ENCODE results near the gene LSM11.

DNA sequence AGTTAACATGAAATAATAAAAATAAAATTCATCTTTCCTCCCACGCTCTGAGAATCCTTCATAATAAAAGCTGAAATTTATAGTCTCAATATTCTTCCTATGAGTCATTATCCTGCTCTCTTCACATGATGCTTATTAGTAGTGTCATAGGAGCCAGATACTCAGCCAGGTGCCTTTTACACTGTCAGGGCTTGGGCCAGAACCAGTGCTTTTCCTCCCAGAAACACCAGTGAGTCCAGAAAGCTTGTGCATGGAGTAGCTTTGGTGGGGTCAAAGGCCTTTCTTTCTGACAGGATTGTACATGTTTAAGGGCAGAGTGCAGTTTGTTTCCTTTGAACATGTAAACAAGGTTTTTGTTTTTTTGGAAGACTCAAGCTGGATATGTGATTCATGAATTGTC, 6.8 kb downstream of the LSM11 start:
- TF ChIP-seq, protein P1, sequence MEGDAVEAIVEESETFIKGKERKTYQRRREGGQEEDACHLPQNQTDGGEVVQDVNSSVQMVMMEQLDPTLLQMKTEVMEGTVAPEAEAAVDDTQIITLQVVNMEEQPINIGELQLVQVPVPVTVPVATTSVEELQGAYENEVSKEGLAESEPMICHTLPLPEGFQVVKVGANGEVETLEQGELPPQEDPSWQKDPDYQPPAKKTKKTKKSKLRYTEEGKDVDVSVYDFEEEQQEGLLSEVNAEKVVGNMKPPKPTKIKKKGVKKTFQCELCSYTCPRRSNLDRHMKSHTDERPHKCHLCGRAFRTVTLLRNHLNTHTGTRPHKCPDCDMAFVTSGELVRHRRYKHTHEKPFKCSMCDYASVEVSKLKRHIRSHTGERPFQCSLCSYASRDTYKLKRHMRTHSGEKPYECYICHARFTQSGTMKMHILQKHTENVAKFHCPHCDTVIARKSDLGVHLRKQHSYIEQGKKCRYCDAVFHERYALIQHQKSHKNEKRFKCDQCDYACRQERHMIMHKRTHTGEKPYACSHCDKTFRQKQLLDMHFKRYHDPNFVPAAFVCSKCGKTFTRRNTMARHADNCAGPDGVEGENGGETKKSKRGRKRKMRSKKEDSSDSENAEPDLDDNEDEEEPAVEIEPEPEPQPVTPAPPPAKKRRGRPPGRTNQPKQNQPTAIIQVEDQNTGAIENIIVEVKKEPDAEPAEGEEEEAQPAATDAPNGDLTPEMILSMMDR (IDR thresholded peaks at IDR 0.05), result no peak
- no peak for TF ChIP-seq POLR2A (IDR thresholded peaks at IDR 0.05)

All from lower leg skin (tissue), 3 donors.